IPS DF 6.9 (cell line): ENCODE results near the gene CEP70.
"Not testable (repeated sequence)": the region's sequence is repeated elsewhere in the genome, so short reads cannot be mapped to it uniquely, and the experiment has no call there.

Experiments used
- DNase-seq: peaks from one replicate; pipeline ENCODE4 v3.0.0-alpha.2; 2013; ENCODE audit warnings: low read depth, low spot score
- H3K27ac ChIP-seq: one replicate; pipeline ENCODE4 v1.5.1; 2013; ENCODE audit warnings: low read length, control low read depth
- H3K27me3 ChIP-seq: 2 replicates; pipeline ENCODE4 v1.6.1; 2013; ENCODE audit warnings: mild to moderate bottlenecking, low read length; ENCODE audit not compliant: control insufficient read depth, insufficient read depth
- H3K36me3 ChIP-seq: 2 replicates; pipeline ENCODE4 v1.6.1; 2013; ENCODE audit warnings: low read length; ENCODE audit not compliant: control insufficient read depth, insufficient read depth
- H3K4me1 ChIP-seq: 2 replicates; pipeline ENCODE4 v1.6.1; 2013; ENCODE audit warnings: low read length; ENCODE audit not compliant: control insufficient read depth, insufficient read depth
- H3K4me3 ChIP-seq: 2 replicates; pipeline ENCODE4 v1.5.1; 2013; ENCODE audit warnings: mild to moderate bottlenecking, low read length
- H3K9me3 ChIP-seq: 2 replicates; pipeline ENCODE4 v1.6.1; 2013; ENCODE audit warnings: low read length, inconsistent platforms; ENCODE audit not compliant: control insufficient read depth, insufficient read depth
- WGBS: extraction: QIAGEN DNeasy Blood & Tissue Kit; methylation state at CpG from one replicate; pipeline ENCODE4 v1.1.7; 2013; ENCODE audit warnings: mixed read lengths, missing lambda C conversion rate; ENCODE audit not compliant: insufficient read length, insufficient coverage; 5-methylcytosine and 5-hydroxymethylcytosine counted together

Gene CEP70

GRCh38 chr3:138492980-138493675, 100.9 kb downstream of the CEP70 start:
- H3K9me3 ChIP-seq: no peaks in the 10 kb centered on the region; the same call in 1 of the 2 replicates
- H3K27ac ChIP-seq: no peak overlapping the region
- WGBS: no CpG with 5 or more reads among the region's 4 CpGs
- H3K4me1 ChIP-seq: no peaks in the 10 kb centered on the region
- no peak for DNase-seq
- H3K27me3 ChIP-seq: no peaks in the 10 kb centered on the region
- H3K36me3 ChIP-seq: no peaks in the 10 kb centered on the region
- H3K4me3 ChIP-seq: no peak overlapping the region

- H3K27me3 ChIP-seq: no peaks in the 10 kb centered on the region
- H3K9me3 ChIP-seq: no peaks in the 10 kb centered on the region; the same call in 1 of the 2 replicates
- no peaks in the 10 kb centered on the region for H3K36me3 ChIP-seq
- no peak overlapping the region for H3K27ac ChIP-seq
- DNase-seq: no peak
- H3K4me1 ChIP-seq: no peaks in the 10 kb centered on the region
- no CpG with 5 or more reads among the region's 1 CpG for WGBS
- no peak overlapping the region for H3K4me3 ChIP-seq
Observed at GRCh38 chr3:138491971-138492370, 102.1 kb downstream of the CEP70 start.

- no CpG with 5 or more reads among the region's 6 CpGs for WGBS
- not testable (repeated sequence) for H3K4me3 ChIP-seq, H3K9me3 ChIP-seq, DNase-seq, H3K4me1 ChIP-seq, H3K27ac ChIP-seq, H3K36me3 ChIP-seq, H3K27me3 ChIP-seq
Observed at GRCh38 chr3:138486580-138486979, 107.5 kb downstream of the CEP70 start.

- not testable (repeated sequence) for H3K27me3 ChIP-seq, H3K9me3 ChIP-seq, H3K36me3 ChIP-seq, H3K27ac ChIP-seq, H3K4me1 ChIP-seq, DNase-seq, H3K4me3 ChIP-seq
- no CpG with 5 or more reads among the region's 17 CpGs for WGBS
Observed at GRCh38 chr3:138484672-138485071, 109.4 kb downstream of the CEP70 start.

GRCh38 chr3:138479438-138479863, 114.6 kb downstream of the CEP70 start:
- H3K36me3 ChIP-seq: no peaks in the 10 kb centered on the region
- H3K27ac ChIP-seq: no peak overlapping the region
- no peaks in the 10 kb centered on the region for H3K4me1 ChIP-seq
- no peak overlapping the region for H3K4me3 ChIP-seq
- no peaks in the 10 kb centered on the region for H3K27me3 ChIP-seq
- WGBS: no CpG with 5 or more reads among the region's 4 CpGs
- H3K9me3 ChIP-seq: no peaks in the 10 kb centered on the region
- DNase-seq: peak; percentile 16

- H3K4me1 ChIP-seq: no peaks in the 10 kb centered on the region
- no peaks in the 10 kb centered on the region for H3K27me3 ChIP-seq
- DNase-seq: no peak
- no peaks in the 10 kb centered on the region for H3K36me3 ChIP-seq
- no peak overlapping the region for H3K27ac ChIP-seq
- no CpG with 5 or more reads among the region's 3 CpGs for WGBS
- H3K4me3 ChIP-seq: no peak overlapping the region
- H3K9me3 ChIP-seq: no peaks in the 10 kb centered on the region
Observed at GRCh38 chr3:138477801-138478200, 116.3 kb downstream of the CEP70 start.

GRCh38 chr3:138477120-138477519, 116.9 kb downstream of the CEP70 start:
- H3K36me3 ChIP-seq: no peaks in the 10 kb centered on the region
- H3K4me3 ChIP-seq: no peak overlapping the region
- no peaks in the 10 kb centered on the region for H3K4me1 ChIP-seq
- H3K9me3 ChIP-seq: no peaks in the 10 kb centered on the region
- DNase-seq: no peak
- H3K27me3 ChIP-seq: no peaks in the 10 kb centered on the region
- H3K27ac ChIP-seq: no peak overlapping the region

GRCh38 chr3:138476526-138476925, 117.5 kb downstream of the CEP70 start:
- Histone ChIP-seq H3K27ac (no peak overlapping the region), H3K4me3 (no peak overlapping the region), H3K27me3 (no peaks in the 10 kb centered on the region), H3K36me3 (no peaks in the 10 kb centered on the region), H3K9me3 (no peaks in the 10 kb centered on the region), H3K4me1 (no peaks in the 10 kb centered on the region)
- no CpG with 5 or more reads among the region's 2 CpGs for WGBS
- no peak for DNase-seq

GRCh38 chr3:138474163-138474562, 119.9 kb downstream of the CEP70 start:
- no CpG with 5 or more reads among the region's 6 CpGs for whole genome bisulfite sequencing

GRCh38 chr3:138473391-138473790, 120.7 kb downstream of the CEP70 start:
- H3K27ac ChIP-seq: no peak overlapping the region
- H3K27me3 ChIP-seq: no peaks in the 10 kb centered on the region
- no peak for DNase-seq
- H3K4me3 ChIP-seq: no peak overlapping the region
- no peaks in the 10 kb centered on the region for H3K9me3 ChIP-seq
- WGBS: no CpG with 5 or more reads among the region's 8 CpGs
- no peaks in the 10 kb centered on the region for H3K36me3 ChIP-seq
- H3K4me1 ChIP-seq: no peaks in the 10 kb centered on the region

More at GRCh38 chr3:138474163-138474562, 119.9 kb downstream of the CEP70 start:
- no peak for DNase-seq
- H3K36me3 ChIP-seq: no peaks in the 10 kb centered on the region
- H3K27me3 ChIP-seq: no peaks in the 10 kb centered on the region
- no peaks in the 10 kb centered on the region for H3K4me1 ChIP-seq
- H3K4me3 ChIP-seq: no peak overlapping the region
- H3K9me3 ChIP-seq: no peaks in the 10 kb centered on the region
- no peak overlapping the region for H3K27ac ChIP-seq

- no peaks in the 10 kb centered on the region for H3K9me3 ChIP-seq
- no peak overlapping the region for H3K4me3 ChIP-seq
- H3K4me1 ChIP-seq: no peaks in the 10 kb centered on the region
- no peak overlapping the region for H3K27ac ChIP-seq
- WGBS: no CpG with 5 or more reads among the region's 8 CpGs
- no peaks in the 10 kb centered on the region for H3K36me3 ChIP-seq
- DNase-seq: no peak
- H3K27me3 ChIP-seq: no peaks in the 10 kb centered on the region
Observed at GRCh38 chr3:138472141-138472825, 121.8 kb downstream of the CEP70 start.
